NCI-H1417 (cell line): ENCODE results near the gene CRIP1.
A peak's percentile ranks its signal among the peaks of the same experiment; 100 is the strongest.

ENCODE experiments used
- DNase-seq, 3 experiments: peaks; one replicate each; lab custom pipeline; 2025; lab: John Stamatoyannopoulos, UW

CRIP1 gene

GRCh38 chr14:105533811-105534498 lies 47.3 kb downstream of the CRIP1 start:
- DNase-seq: no peak

GRCh38 chr14:105534586-105534985 lies 47.9 kb downstream of the CRIP1 start:
- no peak for DNase-seq

- DNase-seq: no peak
These were observed 49.4 kb downstream of the CRIP1 start for GRCh38 chr14:105536051-105536450.

- DNase-seq: peak in 2 of 3 experiments; percentile 35 to 50
These were observed 50.2 kb downstream of the CRIP1 start for GRCh38 chr14:105536691-105537579.

GRCh38 chr14:105537580-105538474 lies 51.1 kb downstream of the CRIP1 start:
- peak; percentile 50 to 68 (median 54) for DNase-seq
